Measurements from ENCODE around the gene RAPGEF4.

- TF ChIP-seq CTCF (IDR thresholded peaks at IDR 0.05) (peak; percentile 39 to 78 (median 64)), POLR2A (IDR thresholded peaks at IDR 0.05) (no peak)
Measured at GRCh38 chr2:172864182-172864581, 128.5 kb downstream of the RAPGEF4 start.
